K562 (cell line): ENCODE measurements around the gene ABHD14A. TPM values are rescaled to one million over a fixed set of nuclear protein-coding genes. Genes with fewer than 3 reads are reported as not detected.

ENCODE experiments used
- BHLHE40 ChIP-seq: IDR thresholded peaks from 2 replicates; pipeline ENCODE4 v1.6.1; 2011; ENCODE audit warnings: low read length, improper control_type of control experiment
- CREM ChIP-seq: IDR thresholded peaks from 2 replicates; pipeline ENCODE4 v1.6.1; 2014; ENCODE audit warnings: antibody characterized with exemption, low read depth
- DDX20 ChIP-seq: fragments of 450-650 bp; IDR thresholded peaks from 2 replicates; pipeline ENCODE4 v1.6.1; 2016; ENCODE audit warnings: missing genetic modification characterization, low read depth, mild to moderate bottlenecking, missing compliant biosample characterization, moderate library complexity
- E2F4 ChIP-seq: sonication (generic); formaldehyde crosslinking; IDR thresholded peaks from 2 replicates; pipeline ENCODE4 v1.8.0; 2022; ENCODE audit warnings: mild to moderate bottlenecking, low read depth, missing genetic modification reagents
- FOXA3 ChIP-seq, 2 experiments: fragments of 450-650 bp in 1 of 2; sonication (generic) in 1 of 2; formaldehyde crosslinking; IDR thresholded peaks in 1 of 2; conservative IDR thresholded peaks in 1 of 2; 2 replicates each; pipeline versions ENCODE4 v1.4.0 to v1.8.0; 2020 to 2022; ENCODE audit warnings: mild to moderate bottlenecking in 2 of 2, missing genetic modification reagents in 1 of 2
- FOXK2 ChIP-seq, 2 experiments: fragments of 450-650 bp; IDR thresholded peaks in 1 of 2; conservative IDR thresholded peaks in 1 of 2; 2 replicates each; pipeline ENCODE4 v1.6.1; 2016; ENCODE audit warnings: low read depth in 2 of 2, mild to moderate bottlenecking in 1 of 2
- HDAC2 ChIP-seq: fragments of 450-650 bp; IDR thresholded peaks from 2 replicates; pipeline ENCODE4 v1.6.1; 2016; ENCODE audit warnings: mild to moderate bottlenecking
- HMGN3 ChIP-seq: IDR thresholded peaks from 2 replicates; pipeline ENCODE4 v1.6.1; 2011; ENCODE audit warnings: borderline replicate concordance, low read depth, mild to moderate bottlenecking, mixed read lengths, low read length; ENCODE audit not compliant: insufficient read length; ENCODE audit errors: extremely low read depth
- KDM1A ChIP-seq, 2 experiments: fragments of 450-650 bp; IDR thresholded peaks; 2 replicates each; pipeline ENCODE4 v1.6.1; 2016; ENCODE audit warnings: mild to moderate bottlenecking in 2 of 2
- KLF16 ChIP-seq: IDR thresholded peaks from 2 replicates; pipeline ENCODE4 v1.6.1; 2016; ENCODE audit warnings: antibody characterized with exemption
- MYC ChIP-seq, 2 experiments: fragments of 250-450 bp in 1 of 2; sonication (Bioruptor Pico) in 1 of 2; IDR thresholded peaks; 2 replicates each; pipeline versions ENCODE4 v1.5.1 to v1.6.1; 2012 to 2021; ENCODE audit warnings: low read depth in 2 of 2, borderline replicate concordance in 1 of 2, improper control_type of control experiment in 1 of 2, low read length in 1 of 2, mild to moderate bottlenecking in 1 of 2, moderate library complexity in 1 of 2
- PHF8 ChIP-seq: fragments of 200-600 bp; sonication (generic); IDR thresholded peaks from 2 replicates; pipeline ENCODE4 v1.6.1; 2012; ENCODE audit warnings: mixed run types, mild to moderate bottlenecking, inconsistent platforms, low read length, moderate library complexity, borderline replicate concordance
- RNF2 ChIP-seq: sonication (generic); IDR thresholded peaks from 2 replicates; pipeline ENCODE4 v1.6.1; 2016
- YY1 ChIP-seq, 3 experiments: IDR thresholded peaks; 2 replicates each; pipeline ENCODE4 v1.6.1; 2011; ENCODE audit warnings: low read length in 2 of 3, mild to moderate bottlenecking in 2 of 3, moderate library complexity in 2 of 3, borderline replicate concordance in 1 of 3, control low read depth in 1 of 3, low read depth in 1 of 3; ENCODE audit not compliant: insufficient read depth in 3 of 3, insufficient replicate concordance in 2 of 3, control insufficient read depth in 1 of 3, insufficient read length in 1 of 3; ENCODE audit errors: extremely low read depth in 1 of 3
- ZBTB8A ChIP-seq: fragments of 450-650 bp; IDR thresholded peaks from 2 replicates; pipeline ENCODE4 v1.6.1; 2018; ENCODE audit warnings: mild to moderate bottlenecking, moderate library complexity; ENCODE audit not compliant: partially characterized antibody
- ZFX ChIP-seq: sonication (generic); formaldehyde crosslinking; IDR thresholded peaks from 2 replicates; pipeline ENCODE4 v1.8.0; 2022; ENCODE audit warnings: mild to moderate bottlenecking, missing genetic modification reagents, moderate library complexity
- ZNF133 ChIP-seq: fragments of 250-450 bp; sonication (Bioruptor Pico); IDR thresholded peaks from 2 replicates; pipeline ENCODE4 v1.4.0; 2020; ENCODE audit warnings: mild to moderate bottlenecking
- ZNF316 ChIP-seq: fragments of 450-650 bp; IDR thresholded peaks from 2 replicates; pipeline ENCODE4 v1.6.1; 2016
- ZNF431 ChIP-seq: sonication (generic); formaldehyde crosslinking; IDR thresholded peaks from 2 replicates; pipeline ENCODE4 v1.8.0; 2022; ENCODE audit warnings: mild to moderate bottlenecking, missing genetic modification reagents
- ZNF444 ChIP-seq: fragments of 250-450 bp; sonication (Bioruptor Pico); IDR thresholded peaks from 2 replicates; pipeline ENCODE4 v1.4.0; 2020; ENCODE audit warnings: mild to moderate bottlenecking, moderate library complexity
- polyA plus RNA-seq, 8 experiments: library from polyadenylated mRNA; depleted of rRNA in 4 of 8; stranded (reverse) in 5 of 8; unstranded in 3 of 8; fragments of >200 nt; fragmentation: Nextera tagmentation in 2 of 8; fragmentation: Illumina TruSeq in 1 of 8; extraction: Ambion mirVana in 2 of 8; extraction: Trizol in 1 of 8; gene quantifications; 2 replicates each; pipeline versions ENCODE4 v1.2.1 to v1.2.3, GENCODE V29; 2011 to 2014; ENCODE audit warnings: inconsistent platforms in 1 of 8, missing spikeins in 1 of 8
- total RNA-seq, 7 experiments: library from RNA; depleted of rRNA in 6 of 7; stranded (reverse); fragments of >200 nt in 6 of 7; fragmentation: Illumina TruSeq in 2 of 7; extraction: Trizol in 2 of 7; gene quantifications; 2 replicates each; pipeline versions ENCODE4 v1.2.1 to v1.2.3, GENCODE V29; 2011 to 2021; ENCODE audit warnings: low replicate concordance in 1 of 7

The ABHD14A gene
- total and polyA plus RNA-seq, 9 of the 15 experiments (the other 6 are each of a cell fraction or from before 2014, with no cell fraction given): 0.90 to 10.5 (median 8.3) TPM

- no peak for TF ChIP-seq DDX20 (tag)
- 0 out of 4 replicates have a peak, but pooled peaks of 1 of the 2 experiments have one; percentile 36 for TF ChIP-seq FOXK2 (conservative IDR thresholded peaks at IDR 0.05 in 1 of 2, IDR thresholded peaks at IDR 0.05 in 1 of 2; ENCODE audit: low read depth in 2 of 2)
- no peak for TF ChIP-seq RNF2
- peak in 1 of 2 experiments; percentile 82; a peak in 2 of 4 replicates for TF ChIP-seq KDM1A (IDR thresholded peaks at IDR 0.05)
- TF ChIP-seq ZBTB8A: no peak
- peak; percentile 2; the same call in 1 of the 2 replicates for TF ChIP-seq CREM
- 0 out of 2 replicates have a peak, but pooled peaks have one; percentile 26 for TF ChIP-seq HDAC2
- TF ChIP-seq PHF8: peak; percentile 61; the same call in 1 of the 2 replicates
- TF ChIP-seq MYC (IDR thresholded peaks at IDR 0.05; ENCODE audit: low read depth, low read length): peak; percentile 49; the same call in 1 of the 2 replicates
- TF ChIP-seq MYC (CRISPR knock-in tag; IDR thresholded peaks at IDR 0.05; ENCODE audit: borderline replicate concordance, low read depth): no peak
- TF ChIP-seq HMGN3: peak; percentile 70
- TF ChIP-seq BHLHE40: no peak
- no peak for TF ChIP-seq ZNF431 (CRISPR knock-in tag)
- no peak for TF ChIP-seq E2F4 (CRISPR knock-in tag)
- TF ChIP-seq ZNF133 (CRISPR knock-in tag): no peak
- TF ChIP-seq YY1 (IDR thresholded peaks at IDR 0.05; ENCODE audit: borderline replicate concordance in 1 of 3, control insufficient read depth in 1 of 3, extremely low read depth in 1 of 3, insufficient read depth in 3 of 3, insufficient read length in 1 of 3, insufficient replicate concordance in 2 of 3, low read depth in 1 of 3, low read length in 2 of 3): peak in 2 of 3 experiments; percentile 89 to 90
- TF ChIP-seq FOXA3 (CRISPR knock-in tag; conservative IDR thresholded peaks at IDR 0.05 in 1 of 2, IDR thresholded peaks at IDR 0.05 in 1 of 2): no peak
- no peak for TF ChIP-seq KLF16
- TF ChIP-seq ZNF444 (CRISPR knock-in tag): no peak
- peak; percentile 45; the same call in 1 of the 2 replicates for TF ChIP-seq ZFX (CRISPR knock-in tag)
- TF ChIP-seq ZNF316: peak; percentile 19; the same call in 1 of the 2 replicates
These were observed at the start of gene ABHD14A (continued) for GRCh38 chr3:51974963-51975851.
